Memory B cell (primary cell): Measurements from ENCODE around the gene COLEC11.

ENCODE experiments used
- ATAC-seq: fragments of 150-1000 bp; cut with Tn5 transposase; 2 replicates; pipeline ENCODE4 v1.10.0; 2021; ENCODE audit warnings: low read depth, mild to moderate bottlenecking, moderate library complexity
- DNase-seq, 2 donors: peaks; one replicate each; pipeline ENCODE4 v3.0.0; 2022; ENCODE audit warnings: low spot score in 2 of 2
- H3K27ac Mint-ChIP-seq: one replicate; pipeline ENCODE4 v1.8.0; 2022; ENCODE audit warnings: mild to moderate bottlenecking, moderate library complexity, mixed read lengths
- H3K27me3 Mint-ChIP-seq: one replicate; pipeline ENCODE4 v1.8.0; 2022; ENCODE audit warnings: mixed read lengths
- H3K36me3 Mint-ChIP-seq: one replicate; pipeline ENCODE4 v1.8.0; 2022; ENCODE audit warnings: mild to moderate bottlenecking, mixed read lengths
- H3K4me1 Mint-ChIP-seq: one replicate; pipeline ENCODE4 v1.8.0; 2022; ENCODE audit warnings: mixed read lengths
- H3K4me3 Mint-ChIP-seq: one replicate; pipeline ENCODE4 v1.8.0; 2022; ENCODE audit warnings: mild to moderate bottlenecking, moderate library complexity, mixed read lengths
- H3K9me3 Mint-ChIP-seq: one replicate; pipeline ENCODE4 v1.8.0; 2022; ENCODE audit warnings: mixed read lengths

The COLEC11 gene

DNA sequence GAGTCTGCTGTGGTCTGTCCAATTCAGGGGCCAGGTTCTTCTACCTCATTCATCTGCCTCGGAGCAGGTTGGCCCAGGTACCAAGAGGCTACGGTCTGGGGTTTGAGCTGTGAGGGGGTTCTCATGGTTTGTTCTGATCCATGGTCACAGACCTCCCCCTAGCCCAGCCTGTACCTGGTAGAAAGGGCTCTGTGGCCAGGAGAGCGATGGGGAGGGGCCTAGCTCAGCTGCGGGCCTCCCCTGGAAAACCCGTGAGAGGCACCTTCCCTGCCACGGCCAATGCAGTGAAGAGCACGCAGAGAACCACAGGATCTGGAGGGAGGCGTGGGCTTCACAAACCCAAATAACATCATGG, 43.5 kb downstream of the COLEC11 start:
- Mint-ChIP-seq H3K4me1 (no peaks in the 10 kb centered on the region), H3K9me3 (no peaks in the 10 kb centered on the region), H3K4me3 (no peak overlapping the region), H3K27ac (no peak overlapping the region), H3K36me3 (no peaks in the 10 kb centered on the region), H3K27me3 (peaks cover 12% of the 10 kb centered on the region)
- ATAC-seq (no peak), DNase-seq (no peak)

DNA sequence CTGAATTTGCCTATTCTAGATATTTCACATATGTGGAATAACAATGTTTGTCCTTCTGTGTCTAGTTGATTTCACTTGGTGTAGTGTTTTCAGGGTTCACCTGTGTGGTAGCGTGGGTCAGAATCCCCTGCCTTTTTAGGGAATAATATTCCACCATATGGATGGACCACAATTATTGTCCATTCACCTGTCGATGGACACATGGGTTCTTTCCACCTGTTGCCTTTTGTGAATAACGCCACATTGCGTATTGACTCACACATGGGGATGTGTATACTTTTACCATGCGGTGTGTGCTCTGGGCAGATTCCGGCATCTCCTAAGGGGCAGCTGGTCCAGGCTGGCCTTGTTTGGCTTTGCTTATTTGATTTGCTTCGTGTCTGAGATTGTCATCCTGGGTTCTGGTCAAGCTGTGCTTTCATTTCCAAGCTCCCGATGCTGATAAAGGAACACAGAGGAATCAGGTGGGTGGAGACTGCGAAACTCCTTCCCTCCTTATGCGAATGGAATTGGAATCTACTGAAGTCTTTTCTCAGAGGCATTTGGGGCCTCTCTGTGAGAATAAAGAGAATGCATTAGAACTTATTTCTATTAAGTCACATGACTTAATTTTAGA, 44.2 kb downstream of the COLEC11 start:
- H3K9me3 Mint-ChIP-seq: no peaks in the 10 kb centered on the region
- H3K36me3 Mint-ChIP-seq: no peaks in the 10 kb centered on the region
- H3K27me3 Mint-ChIP-seq: peaks cover 12% of the 10 kb centered on the region
- no peak overlapping the region for H3K4me3 Mint-ChIP-seq
- ATAC-seq: no peak
- DNase-seq: no peak
- no peak overlapping the region for H3K27ac Mint-ChIP-seq
- H3K4me1 Mint-ChIP-seq: no peaks in the 10 kb centered on the region

GRCh38 chr2:3639653-3640052, 44.7 kb downstream of the COLEC11 start:
- H3K27me3 Mint-ChIP-seq: peaks cover 12% of the 10 kb centered on the region
- no peak overlapping the region for H3K27ac Mint-ChIP-seq
- H3K4me1 Mint-ChIP-seq: no peaks in the 10 kb centered on the region
- H3K4me3 Mint-ChIP-seq: no peak overlapping the region
- no peaks in the 10 kb centered on the region for H3K9me3 Mint-ChIP-seq
- no peaks in the 10 kb centered on the region for H3K36me3 Mint-ChIP-seq
- no peak for DNase-seq
- ATAC-seq: no peak

GRCh38 chr2:3641181-3641580, 46.3 kb downstream of the COLEC11 start:
- Mint-ChIP-seq H3K27ac (no peak overlapping the region), H3K9me3 (no peaks in the 10 kb centered on the region), H3K27me3 (peaks cover 4% of the 10 kb centered on the region), H3K4me3 (no peak overlapping the region), H3K36me3 (no peaks in the 10 kb centered on the region), H3K4me1 (no peaks in the 10 kb centered on the region)
- no peak for DNase-seq
- no peak for ATAC-seq

- no peak overlapping the region for H3K4me3 Mint-ChIP-seq
Measured at GRCh38 chr2:3641841-3642421, 47.0 kb downstream of the COLEC11 start.

GRCh38 chr2:3642521-3643215, 47.8 kb downstream of the COLEC11 start:
- H3K4me1 Mint-ChIP-seq: no peaks in the 10 kb centered on the region
- H3K9me3 Mint-ChIP-seq: no peaks in the 10 kb centered on the region
- no peaks in the 10 kb centered on the region for H3K36me3 Mint-ChIP-seq
- no peak overlapping the region for H3K27ac Mint-ChIP-seq
- H3K27me3 Mint-ChIP-seq: peaks cover 4% of the 10 kb centered on the region
- no peak overlapping the region for H3K4me3 Mint-ChIP-seq
- no peak for DNase-seq
- ATAC-seq: no peak

More at GRCh38 chr2:3641841-3642421, 47.0 kb downstream of the COLEC11 start:
- ATAC-seq (no peak), DNase-seq (no peak)
- Mint-ChIP-seq H3K36me3 (no peaks in the 10 kb centered on the region), H3K9me3 (no peaks in the 10 kb centered on the region), H3K4me1 (no peaks in the 10 kb centered on the region), H3K27me3 (peaks cover 2% of the 10 kb centered on the region), H3K27ac (no peak overlapping the region)

GRCh38 chr2:3643371-3644245, 48.7 kb downstream of the COLEC11 start:
- H3K36me3 Mint-ChIP-seq: no peaks in the 10 kb centered on the region
- peaks cover 4% of the 10 kb centered on the region for H3K27me3 Mint-ChIP-seq
- no peaks in the 10 kb centered on the region for H3K4me1 Mint-ChIP-seq
- no peak overlapping the region for H3K4me3 Mint-ChIP-seq
- H3K27ac Mint-ChIP-seq: no peak overlapping the region
- no peaks in the 10 kb centered on the region for H3K9me3 Mint-ChIP-seq
- ATAC-seq (no peak), DNase-seq (no peak)

DNA sequence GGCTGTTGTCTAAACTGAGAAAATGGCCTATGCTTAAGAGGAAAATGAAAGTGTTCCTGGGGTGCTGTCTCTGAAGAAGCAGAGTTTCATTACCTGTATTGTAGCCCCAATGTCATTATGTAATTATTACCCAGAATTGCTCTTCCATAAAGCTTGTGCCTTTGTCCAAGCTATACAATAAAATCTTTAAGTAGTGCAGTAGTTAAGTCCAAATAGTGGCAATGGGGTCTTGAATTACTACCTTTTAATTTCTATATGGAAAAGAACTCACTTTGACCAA, 49.3 kb downstream of the COLEC11 start:
- no peak overlapping the region for H3K27ac Mint-ChIP-seq
- H3K36me3 Mint-ChIP-seq: no peaks in the 10 kb centered on the region
- H3K4me3 Mint-ChIP-seq: no peak overlapping the region
- peaks cover 2% of the 10 kb centered on the region for H3K27me3 Mint-ChIP-seq
- no peaks in the 10 kb centered on the region for H3K4me1 Mint-ChIP-seq
- ATAC-seq (no peak), DNase-seq (no peak)
- no peaks in the 10 kb centered on the region for H3K9me3 Mint-ChIP-seq

GRCh38 chr2:3644891-3645605, 50.1 kb downstream of the COLEC11 start:
- ATAC-seq: no peak
- Mint-ChIP-seq H3K9me3 (no peaks in the 10 kb centered on the region), H3K4me3 (no peak overlapping the region), H3K4me1 (no peaks in the 10 kb centered on the region), H3K36me3 (no peaks in the 10 kb centered on the region), H3K27ac (no peak overlapping the region), H3K27me3 (peaks cover 4% of the 10 kb centered on the region)
- no peak for DNase-seq

GRCh38 chr2:3645745-3646389, 51.0 kb downstream of the COLEC11 start:
- Mint-ChIP-seq H3K27me3 (peaks cover 4% of the 10 kb centered on the region), H3K36me3 (no peaks in the 10 kb centered on the region), H3K27ac (no peak overlapping the region), H3K4me1 (peaks cover 2% of the 10 kb centered on the region), H3K4me3 (no peak overlapping the region), H3K9me3 (no peaks in the 10 kb centered on the region)
- ATAC-seq (no peak), DNase-seq (no peak)

DNA sequence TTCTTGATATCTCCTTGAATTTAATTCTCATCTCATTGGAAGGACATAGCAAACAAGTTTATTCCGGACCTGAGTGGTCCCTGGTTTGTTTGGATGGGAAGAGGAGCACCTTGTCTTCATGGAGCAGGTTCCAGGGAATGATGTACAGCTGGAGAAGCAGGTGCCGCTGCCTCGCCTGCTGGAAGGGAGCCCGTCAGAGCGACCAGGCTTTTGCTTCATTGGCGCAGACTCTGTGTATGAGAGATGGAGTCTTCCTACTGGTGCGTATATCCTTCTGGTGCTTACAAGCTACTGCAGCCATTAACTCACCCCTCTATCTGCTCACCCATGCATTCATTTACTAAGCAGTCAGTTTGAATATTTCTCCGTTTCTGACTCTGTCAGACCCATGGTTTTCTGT, 51.5 kb downstream of the COLEC11 start:
- no peak overlapping the region for H3K27ac Mint-ChIP-seq
- H3K4me3 Mint-ChIP-seq: no peak overlapping the region
- peaks cover 4% of the 10 kb centered on the region for H3K27me3 Mint-ChIP-seq
- peaks cover 7% of the 10 kb centered on the region for H3K4me1 Mint-ChIP-seq
- ATAC-seq (no peak), DNase-seq (no peak)
- H3K9me3 Mint-ChIP-seq: no peaks in the 10 kb centered on the region
- H3K36me3 Mint-ChIP-seq: no peaks in the 10 kb centered on the region

DNA sequence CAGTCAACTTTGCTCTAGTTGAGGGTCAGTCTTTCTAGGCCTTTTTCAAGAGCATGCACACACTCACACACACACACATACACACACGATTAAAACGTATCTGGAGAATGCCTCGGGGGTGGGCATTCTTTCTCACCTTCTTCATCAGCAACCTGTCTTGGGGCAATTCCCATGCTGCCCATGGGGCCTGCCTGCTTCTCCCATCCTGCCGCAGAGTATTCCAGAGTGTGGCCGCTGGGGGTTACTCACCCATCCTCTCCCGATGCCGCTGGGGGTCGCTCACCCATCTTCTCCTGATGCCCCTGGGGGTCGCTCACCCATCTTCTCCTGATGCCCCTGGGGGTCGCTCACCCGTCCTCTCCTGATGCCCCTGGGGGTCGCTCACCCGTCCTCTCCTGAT, 52.3 kb downstream of the COLEC11 start:
- H3K4me1 Mint-ChIP-seq: peaks cover 13% of the 10 kb centered on the region
- no peak overlapping the region for H3K4me3 Mint-ChIP-seq

GRCh38 chr2:3647831-3648651, 53.1 kb downstream of the COLEC11 start:
- no peaks in the 10 kb centered on the region for H3K36me3 Mint-ChIP-seq
- peaks cover 4% of the 10 kb centered on the region for H3K27me3 Mint-ChIP-seq
- H3K4me3 Mint-ChIP-seq: no peak overlapping the region
- ATAC-seq (no peak), DNase-seq (no peak)
- peaks cover 13% of the 10 kb centered on the region for H3K4me1 Mint-ChIP-seq
- no peak overlapping the region for H3K27ac Mint-ChIP-seq
- H3K9me3 Mint-ChIP-seq: no peaks in the 10 kb centered on the region

More for the DNA sequence above, 52.3 kb downstream of the COLEC11 start:
- Mint-ChIP-seq H3K9me3 (no peaks in the 10 kb centered on the region), H3K27ac (no peak overlapping the region), H3K36me3 (no peaks in the 10 kb centered on the region), H3K27me3 (peaks cover 4% of the 10 kb centered on the region)
- ATAC-seq (no peak), DNase-seq (no peak)
